Neural crest cell (in vitro differentiated cells): Measurements from ENCODE around the gene ELF3. TPM values are rescaled to one million over a fixed set of nuclear protein-coding genes. Genes with fewer than 3 reads are reported as not detected.

ENCODE experiments used
- DNase-seq: peaks from one replicate; pipeline ENCODE4 v3.0.0; 2021; ENCODE audit warnings: low read depth, mixed read lengths, low spot score
- H3K27ac Mint-ChIP-seq: one replicate; pipeline ENCODE4 v1.8.0; 2021; ENCODE audit warnings: mild to moderate bottlenecking, mixed read lengths; ENCODE audit not compliant: unreplicated experiment
- H3K27me3 Mint-ChIP-seq: 2 replicates; pipeline ENCODE4 v1.8.0; 2021; ENCODE audit warnings: low read depth, mild to moderate bottlenecking, mixed read lengths
- H3K36me3 Mint-ChIP-seq: 2 replicates; pipeline ENCODE4 v1.8.0; 2021; ENCODE audit warnings: low read depth, mild to moderate bottlenecking, mixed read lengths
- H3K4me1 Mint-ChIP-seq: 2 replicates; pipeline ENCODE4 v1.8.0; 2021; ENCODE audit warnings: mixed read lengths
- H3K4me3 Mint-ChIP-seq: one replicate; pipeline ENCODE4 v1.8.0; 2021; ENCODE audit warnings: mild to moderate bottlenecking, mixed read lengths
- H3K9me3 Mint-ChIP-seq: 2 replicates; pipeline ENCODE4 v1.8.0; 2021; ENCODE audit warnings: mixed read lengths
- total RNA-seq: library from RNA; stranded (reverse); gene quantifications from 2 replicates; pipeline ENCODE4 v1.2.1, GENCODE V29; 2021
- TF ChIP-seq, protein P1 (sequence below): fragments of 200-600 bp; sonication (generic); conservative IDR thresholded peaks from 2 replicates; pipeline ENCODE4 v1.5.0; 2021; ENCODE audit warnings: antibody characterized with exemption, mild to moderate bottlenecking

Gene ELF3
- total RNA-seq, 1 donor from 2014 or later: 0.19 TPM

- no peaks in the 10 kb centered on the region for H3K36me3 Mint-ChIP-seq
- no peak overlapping the region for H3K27ac Mint-ChIP-seq
These were observed 834 bp upstream of the ELF3 start for GRCh38 chr1:202009326-202010179.

GRCh38 chr1:202011994-202012393 is 1.6 kb downstream of the ELF3 start:
- H3K9me3 Mint-ChIP-seq: no peaks in the 10 kb centered on the region
- no peak overlapping the region for H3K4me3 Mint-ChIP-seq
- peaks cover 2% of the 10 kb centered on the region for H3K27me3 Mint-ChIP-seq
- DNase-seq: no peak
- TF ChIP-seq, protein P1, sequence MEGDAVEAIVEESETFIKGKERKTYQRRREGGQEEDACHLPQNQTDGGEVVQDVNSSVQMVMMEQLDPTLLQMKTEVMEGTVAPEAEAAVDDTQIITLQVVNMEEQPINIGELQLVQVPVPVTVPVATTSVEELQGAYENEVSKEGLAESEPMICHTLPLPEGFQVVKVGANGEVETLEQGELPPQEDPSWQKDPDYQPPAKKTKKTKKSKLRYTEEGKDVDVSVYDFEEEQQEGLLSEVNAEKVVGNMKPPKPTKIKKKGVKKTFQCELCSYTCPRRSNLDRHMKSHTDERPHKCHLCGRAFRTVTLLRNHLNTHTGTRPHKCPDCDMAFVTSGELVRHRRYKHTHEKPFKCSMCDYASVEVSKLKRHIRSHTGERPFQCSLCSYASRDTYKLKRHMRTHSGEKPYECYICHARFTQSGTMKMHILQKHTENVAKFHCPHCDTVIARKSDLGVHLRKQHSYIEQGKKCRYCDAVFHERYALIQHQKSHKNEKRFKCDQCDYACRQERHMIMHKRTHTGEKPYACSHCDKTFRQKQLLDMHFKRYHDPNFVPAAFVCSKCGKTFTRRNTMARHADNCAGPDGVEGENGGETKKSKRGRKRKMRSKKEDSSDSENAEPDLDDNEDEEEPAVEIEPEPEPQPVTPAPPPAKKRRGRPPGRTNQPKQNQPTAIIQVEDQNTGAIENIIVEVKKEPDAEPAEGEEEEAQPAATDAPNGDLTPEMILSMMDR: no peak
- H3K4me1 Mint-ChIP-seq: peaks cover 12% of the 10 kb centered on the region
- no peaks in the 10 kb centered on the region for H3K36me3 Mint-ChIP-seq
- no peak overlapping the region for H3K27ac Mint-ChIP-seq

More at GRCh38 chr1:202009326-202010179, 834 bp upstream of the ELF3 start:
- DNase-seq: peak; percentile 82
- Mint-ChIP-seq H3K9me3 (no peaks in the 10 kb centered on the region), H3K4me1 (peaks cover 14% of the 10 kb centered on the region), H3K27me3 (peaks cover 2% of the 10 kb centered on the region), H3K4me3 (no peak overlapping the region)
- TF ChIP-seq, protein P1: peak; percentile 97

DNA sequence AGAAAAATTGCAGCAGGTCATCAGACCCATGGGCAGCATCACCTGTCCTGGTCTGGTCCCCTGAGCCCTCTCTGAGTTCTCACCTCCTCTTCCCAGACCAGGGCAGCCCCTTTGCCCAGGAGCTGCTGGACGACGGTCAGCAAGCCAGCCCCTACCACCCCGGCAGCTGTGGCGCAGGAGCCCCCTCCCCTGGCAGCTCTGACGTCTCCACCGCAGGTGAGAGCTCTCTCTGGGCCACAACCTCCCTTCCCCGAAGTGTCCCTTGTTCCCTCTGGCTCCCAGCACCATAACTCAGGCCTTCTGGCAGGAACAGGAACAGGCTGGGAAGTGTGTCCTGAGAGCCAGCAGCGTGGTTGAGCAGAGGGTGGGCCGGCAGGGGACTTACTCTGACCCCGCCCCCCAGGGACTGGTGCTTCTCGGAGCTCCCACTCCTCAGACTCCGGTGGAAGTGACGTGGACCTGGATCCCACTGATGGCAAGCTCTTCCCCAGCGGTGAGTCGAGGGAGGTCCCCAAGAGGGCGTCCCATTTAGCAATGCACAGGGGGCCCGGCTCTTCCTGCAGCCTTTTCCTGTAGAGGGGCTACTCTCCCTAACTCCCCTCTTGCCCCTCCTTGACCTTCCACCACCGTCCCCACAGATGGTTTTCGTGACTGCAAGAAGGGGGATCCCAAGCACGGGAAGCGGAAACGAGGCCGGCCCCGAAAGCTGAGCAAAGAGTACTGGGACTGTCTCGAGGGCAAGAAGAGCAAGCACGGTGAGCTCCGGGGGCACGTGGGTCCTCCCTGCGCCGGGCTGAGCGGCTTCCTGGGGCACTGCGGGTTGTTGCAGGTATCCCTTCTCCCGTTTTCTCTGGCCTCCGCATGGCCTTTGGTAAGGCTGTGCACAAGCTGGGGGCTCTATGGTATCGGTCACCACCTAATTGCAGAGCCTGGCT is 2.4 kb downstream of the ELF3 start:
- no peak overlapping the region for H3K4me3 Mint-ChIP-seq
- DNase-seq: no peak
- no peaks in the 10 kb centered on the region for H3K36me3 Mint-ChIP-seq
- TF ChIP-seq, protein P1: no peak
- H3K9me3 Mint-ChIP-seq: no peaks in the 10 kb centered on the region
- H3K4me1 Mint-ChIP-seq: peaks cover 12% of the 10 kb centered on the region
- H3K27me3 Mint-ChIP-seq: peaks cover 2% of the 10 kb centered on the region
- H3K27ac Mint-ChIP-seq: no peak overlapping the region

DNA sequence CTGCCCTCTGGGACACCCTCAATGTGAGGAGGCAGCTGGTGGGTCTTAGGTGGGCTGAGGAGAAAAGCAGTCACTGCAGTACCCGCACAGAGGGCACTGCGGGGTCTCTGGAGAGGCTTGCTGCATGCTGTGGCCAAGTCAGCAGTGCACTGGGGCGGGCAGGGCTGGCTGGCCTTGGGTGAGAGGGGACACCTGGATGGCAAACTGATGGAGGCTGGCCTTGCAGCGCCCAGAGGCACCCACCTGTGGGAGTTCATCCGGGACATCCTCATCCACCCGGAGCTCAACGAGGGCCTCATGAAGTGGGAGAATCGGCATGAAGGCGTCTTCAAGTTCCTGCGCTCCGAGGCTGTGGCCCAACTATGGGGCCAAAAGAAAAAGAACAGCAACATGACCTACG is 3.2 kb downstream of the ELF3 start:
- Mint-ChIP-seq H3K9me3 (no peaks in the 10 kb centered on the region), H3K36me3 (no peaks in the 10 kb centered on the region), H3K4me3 (no peak overlapping the region), H3K27me3 (peaks cover 2% of the 10 kb centered on the region), H3K4me1 (peaks cover 13% of the 10 kb centered on the region), H3K27ac (no peak overlapping the region)
- TF ChIP-seq, protein P1: no peak
- DNase-seq: no peak

DNA sequence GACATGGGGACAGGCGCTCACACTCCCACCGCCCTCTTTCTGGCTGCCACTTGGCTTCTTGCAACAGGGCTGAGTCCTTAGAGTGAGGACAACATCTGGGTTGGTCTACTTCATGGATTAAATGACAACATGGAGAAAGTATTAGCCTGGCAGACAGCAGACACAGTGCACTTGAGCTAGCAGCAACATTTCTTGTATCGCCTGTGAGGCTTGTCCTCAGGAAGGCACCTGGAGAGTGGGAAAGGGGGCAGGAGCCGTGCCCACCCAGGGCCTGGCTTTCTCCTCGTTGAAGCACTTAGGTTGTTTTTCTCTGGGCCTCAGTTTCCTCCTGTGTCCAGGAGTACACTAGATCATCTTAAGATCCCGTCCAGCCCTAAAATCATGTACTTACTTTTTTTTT is 3.7 kb downstream of the ELF3 start:
- Mint-ChIP-seq H3K27ac (no peak overlapping the region), H3K36me3 (no peaks in the 10 kb centered on the region)

More for the DNA sequence above, 3.7 kb downstream of the ELF3 start:
- Mint-ChIP-seq H3K9me3 (no peaks in the 10 kb centered on the region), H3K4me1 (peaks cover 17% of the 10 kb centered on the region), H3K27me3 (peaks cover 6% of the 10 kb centered on the region), H3K4me3 (no peak overlapping the region)
- TF ChIP-seq, protein P1: no peak
- no peak for DNase-seq
